NCI-H128 (cell line): Measurements from ENCODE around the gene SLC5A3.

ENCODE experiments used
- DNase-seq: peaks from one replicate; lab custom pipeline; 2025; ENCODE audit not compliant: unreplicated experiment; lab: John Stamatoyannopoulos, UW

SLC5A3 gene

GRCh38 chr21:34071683-34072082 lies 1.7 kb upstream of the SLC5A3 start:
- DNase-seq, result no peak

DNA sequence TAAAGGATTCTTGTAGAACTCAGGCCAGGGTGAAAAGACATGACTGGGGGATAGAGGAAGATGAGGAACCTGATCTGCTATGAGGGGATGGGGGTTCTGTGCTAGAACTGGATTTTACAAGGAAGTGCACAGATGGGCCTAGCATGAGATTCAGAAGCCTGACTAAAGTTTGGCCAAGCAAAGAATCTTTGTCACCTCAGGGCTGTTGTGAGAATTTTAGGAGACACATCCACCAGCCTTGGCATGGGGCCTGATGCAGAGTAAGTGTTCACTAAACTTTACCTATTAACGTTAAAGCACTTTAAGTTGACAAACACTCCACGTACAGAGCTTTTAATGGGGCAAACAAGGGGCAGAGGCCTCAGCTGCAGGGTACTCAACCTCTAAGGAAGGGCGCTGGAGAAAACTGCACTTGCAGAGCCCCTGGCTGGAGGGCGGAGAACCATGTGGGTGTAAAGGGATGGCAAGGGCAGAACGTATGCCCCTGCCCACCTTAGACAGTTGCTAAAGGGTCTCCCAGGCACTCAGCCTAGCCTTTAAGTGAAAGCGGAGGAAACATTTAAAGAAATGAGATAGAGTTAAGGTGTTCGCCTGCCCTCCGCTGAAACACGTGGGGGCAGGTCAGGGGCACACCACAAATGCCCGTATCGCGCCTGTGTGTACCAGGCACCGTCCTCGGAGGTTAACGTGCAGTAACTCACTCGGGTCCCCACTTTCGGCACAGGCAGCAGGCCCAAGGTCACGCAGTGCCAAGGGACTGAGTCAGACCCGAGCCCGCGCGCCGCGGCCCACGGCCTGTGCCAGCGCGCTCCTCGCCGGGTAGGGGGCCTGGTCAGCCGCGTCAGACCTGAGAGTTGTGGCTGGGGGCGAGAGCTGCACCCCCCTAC lies 990 bp upstream of the SLC5A3 start:
- no peak for DNase-seq

DNA sequence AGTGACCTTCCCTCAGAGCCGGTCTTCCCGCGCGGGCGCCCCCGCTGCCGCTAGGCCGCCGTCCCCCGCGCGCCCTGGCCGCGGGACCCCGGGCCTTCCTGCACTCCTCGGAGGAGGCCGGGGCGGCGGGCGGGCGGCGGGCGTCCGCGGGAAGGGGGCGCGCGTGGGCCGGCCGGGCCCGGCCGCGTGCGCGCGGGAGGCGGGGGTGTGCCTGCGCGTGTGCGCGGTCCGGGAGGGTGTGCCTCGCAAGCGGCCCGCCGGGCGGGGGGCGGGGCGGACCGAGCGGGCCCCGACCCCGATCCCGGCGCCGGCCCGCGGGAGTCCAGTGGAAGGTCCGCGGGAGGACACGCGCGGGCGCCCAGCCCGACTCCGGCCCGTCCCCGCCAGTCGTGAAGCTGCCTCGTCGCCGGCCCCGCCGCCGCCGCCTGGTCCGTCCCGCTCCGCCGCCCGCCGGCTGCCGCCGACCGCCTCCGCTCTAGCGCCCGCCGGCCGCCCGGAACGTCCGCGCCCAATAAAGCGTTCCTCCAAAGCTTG lies 438 bp downstream of the SLC5A3 start:
- no peak for DNase-seq

- no peak for DNase-seq
Observed at GRCh38 chr21:34074283-34075090, 1.1 kb downstream of the SLC5A3 start.

GRCh38 chr21:34075091-34075425 lies 1.7 kb downstream of the SLC5A3 start:
- no peak for DNase-seq

DNA sequence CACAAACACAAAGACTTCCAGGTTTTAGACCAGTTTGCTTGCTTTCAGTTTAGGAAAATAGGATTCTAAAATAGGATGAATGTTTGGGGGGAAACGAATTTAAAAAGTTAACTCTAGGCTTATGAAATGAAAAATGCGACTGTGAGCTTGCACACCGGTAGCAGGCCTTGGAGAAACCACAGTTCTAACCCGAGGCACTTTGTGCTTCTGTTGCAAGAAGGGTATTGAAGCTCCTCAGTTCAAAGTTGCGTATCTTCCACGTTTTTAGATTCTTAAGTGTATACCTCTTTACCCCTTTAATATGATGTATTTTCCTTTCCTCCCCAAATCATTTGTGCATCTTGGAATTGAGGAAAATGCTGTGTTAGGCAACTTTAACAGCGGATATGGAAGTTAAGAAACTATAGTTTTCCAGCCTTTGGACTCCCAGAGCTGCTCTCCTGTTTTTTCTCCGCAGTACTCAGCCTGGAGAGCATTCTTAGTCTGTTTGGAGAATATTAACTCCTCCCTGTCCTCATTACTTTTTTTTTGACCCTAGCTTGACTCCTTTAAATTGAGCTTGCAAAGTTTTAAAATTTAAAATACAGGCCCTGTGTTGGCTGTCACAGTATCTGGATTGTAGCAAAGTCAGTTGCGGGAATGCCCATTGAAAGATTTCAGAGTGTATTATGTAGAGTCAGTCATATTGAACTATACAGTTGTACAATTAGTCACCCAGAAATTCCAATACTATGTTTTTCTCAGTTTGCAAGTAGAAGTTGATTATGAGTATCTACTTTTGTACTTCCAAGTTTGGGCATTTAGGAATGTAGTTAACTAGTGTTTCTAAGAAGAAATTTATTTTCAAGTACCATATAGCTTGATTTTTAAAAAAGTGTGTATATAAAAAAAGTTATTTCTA lies 2.6 kb downstream of the SLC5A3 start:
- no peak for DNase-seq

GRCh38 chr21:34076835-34077234 lies 3.5 kb downstream of the SLC5A3 start:
- DNase-seq, result no peak

DNA sequence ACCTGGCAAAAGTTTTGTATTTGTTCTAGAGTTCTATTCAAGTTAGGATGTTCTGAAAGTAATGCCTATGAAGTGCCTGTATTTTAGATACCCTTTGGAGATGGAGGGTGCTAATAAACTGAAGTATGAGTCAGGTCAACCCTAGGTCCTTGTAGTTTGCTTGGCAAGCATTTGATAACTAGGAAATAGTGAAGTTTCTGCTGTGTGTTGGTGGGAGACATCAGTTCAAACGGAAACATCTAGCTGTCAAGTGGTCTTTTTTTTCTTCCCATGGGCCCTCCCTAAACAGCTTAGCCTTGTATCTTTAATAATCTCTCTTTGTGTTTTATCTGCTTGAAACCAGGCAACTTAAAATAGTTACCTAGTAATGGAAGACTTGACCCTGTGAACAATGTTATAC lies 4.5 kb downstream of the SLC5A3 start:
- DNase-seq, result no peak

DNA sequence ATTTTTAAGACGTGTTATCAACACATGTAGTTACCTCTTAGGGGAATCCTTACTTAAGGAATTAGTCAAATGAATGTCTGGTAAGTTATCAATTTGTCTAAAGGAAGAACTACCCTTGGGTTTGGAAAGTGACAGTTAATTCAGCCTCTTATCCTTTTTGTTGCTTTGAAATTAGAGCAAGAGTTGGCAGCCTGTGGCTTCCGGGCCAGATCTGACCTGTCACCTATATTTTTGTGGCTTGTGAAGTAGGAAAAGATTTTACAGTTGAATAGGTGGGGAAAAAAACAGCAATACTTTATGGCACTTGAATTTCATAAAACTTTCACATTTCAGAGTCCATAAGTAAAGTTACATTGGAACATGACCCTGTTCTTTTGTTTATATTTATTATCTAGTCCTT lies 5.5 kb downstream of the SLC5A3 start:
- DNase-seq, result no peak

- no peak for DNase-seq
Observed at GRCh38 chr21:34080710-34081109, 7.3 kb downstream of the SLC5A3 start.

DNA sequence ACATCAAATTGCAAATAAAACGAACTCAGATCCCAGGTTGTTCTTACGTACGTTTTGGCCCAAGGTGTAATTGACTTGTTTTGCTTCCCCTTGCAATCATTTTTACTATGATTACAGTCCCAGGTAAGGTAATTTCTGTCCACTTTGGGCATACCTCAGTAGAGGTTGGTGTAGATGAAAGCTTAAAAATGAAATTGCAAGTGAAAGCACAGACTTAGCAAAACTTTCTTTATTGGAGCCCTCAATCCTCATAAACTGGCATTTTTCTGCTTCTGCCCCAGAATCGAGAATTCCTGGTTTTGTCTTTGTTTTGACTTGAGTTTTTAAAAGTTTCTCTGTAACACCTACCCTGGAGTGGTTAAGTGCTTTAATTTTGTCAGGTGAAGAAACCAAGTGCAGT lies 9.4 kb downstream of the SLC5A3 start:
- DNase-seq, result no peak

DNA sequence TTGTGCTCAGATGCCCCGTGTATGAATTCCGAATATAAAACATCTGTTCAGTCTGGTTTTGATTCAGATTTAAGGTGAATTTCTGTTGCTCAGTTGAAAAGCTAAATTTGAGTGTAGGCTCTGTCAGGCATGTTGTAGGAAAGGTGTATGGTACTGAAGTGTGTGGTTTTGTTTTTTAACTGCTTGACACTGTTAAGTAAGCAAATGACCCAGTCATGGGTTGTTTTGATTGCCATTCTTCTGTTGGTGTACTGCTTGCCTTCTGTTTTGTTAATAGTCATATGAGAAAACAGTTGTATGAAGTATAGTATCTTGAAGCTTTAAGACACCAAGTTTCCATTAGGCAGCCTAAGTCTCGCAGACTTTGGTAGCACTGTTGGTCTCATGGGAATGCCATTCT lies 10.0 kb downstream of the SLC5A3 start:
- DNase-seq, result no peak

GRCh38 chr21:34085129-34085528 lies 11.8 kb downstream of the SLC5A3 start:
- DNase-seq, result no peak

GRCh38 chr21:34086887-34087306 lies 13.5 kb downstream of the SLC5A3 start:
- no peak for DNase-seq

- DNase-seq, result no peak
Observed at GRCh38 chr21:34088752-34089151, 15.4 kb downstream of the SLC5A3 start.

GRCh38 chr21:34091032-34091431 lies 17.7 kb downstream of the SLC5A3 start:
- DNase-seq, result no peak

- DNase-seq, result no peak
Observed at GRCh38 chr21:34091607-34092006, 18.2 kb downstream of the SLC5A3 start.

DNA sequence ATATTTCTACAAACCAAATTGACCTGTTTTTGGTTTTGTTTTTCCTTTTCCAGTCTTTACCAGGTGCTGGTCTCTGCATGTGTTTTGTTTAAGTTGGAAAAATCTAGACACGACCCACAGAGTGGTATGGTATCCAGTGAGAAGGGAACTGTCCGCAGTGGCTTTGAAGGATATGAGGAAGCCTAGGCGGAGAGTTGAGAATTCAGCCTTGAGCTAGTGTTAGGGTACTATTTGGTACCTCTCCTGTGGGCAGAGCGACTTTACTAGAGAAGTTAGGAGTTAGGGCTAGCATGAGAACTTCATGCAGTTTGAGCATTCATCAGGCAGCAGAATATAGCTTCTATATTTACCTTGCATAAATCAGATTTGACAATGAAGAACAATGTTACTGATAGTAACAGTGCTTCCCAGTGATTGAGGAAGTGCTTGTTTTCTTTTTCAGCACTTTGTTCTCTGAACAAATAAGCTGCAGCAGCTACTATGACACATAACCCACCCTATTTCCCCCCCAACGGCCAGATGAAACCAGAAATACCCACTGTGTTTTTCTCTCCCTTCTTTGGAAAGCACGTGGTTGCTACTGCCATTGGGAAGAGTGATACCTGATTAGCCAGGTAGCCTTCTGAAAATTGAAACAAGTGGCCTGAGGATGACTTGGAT lies 19.0 kb downstream of the SLC5A3 start:
- DNase-seq, result no peak

DNA sequence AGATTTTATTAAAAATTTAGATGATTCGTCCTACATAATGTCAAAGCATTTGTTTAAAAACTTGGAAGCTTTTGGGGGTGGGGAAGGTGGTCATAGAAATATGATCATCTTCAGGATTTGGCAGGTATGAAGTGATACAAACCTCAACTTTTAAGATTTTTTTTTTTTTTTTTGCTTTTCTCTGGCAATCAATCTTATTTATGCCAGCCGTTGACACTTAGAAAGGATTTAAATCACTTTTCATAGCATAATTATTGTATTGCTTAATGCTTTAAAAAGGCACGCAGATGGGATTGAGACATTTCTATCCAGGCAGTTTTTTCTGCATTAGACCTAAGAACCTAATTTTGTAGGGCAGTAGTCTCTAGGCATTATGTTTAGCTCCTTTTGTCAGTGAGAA lies 19.7 kb downstream of the SLC5A3 start:
- DNase-seq, result no peak

DNA sequence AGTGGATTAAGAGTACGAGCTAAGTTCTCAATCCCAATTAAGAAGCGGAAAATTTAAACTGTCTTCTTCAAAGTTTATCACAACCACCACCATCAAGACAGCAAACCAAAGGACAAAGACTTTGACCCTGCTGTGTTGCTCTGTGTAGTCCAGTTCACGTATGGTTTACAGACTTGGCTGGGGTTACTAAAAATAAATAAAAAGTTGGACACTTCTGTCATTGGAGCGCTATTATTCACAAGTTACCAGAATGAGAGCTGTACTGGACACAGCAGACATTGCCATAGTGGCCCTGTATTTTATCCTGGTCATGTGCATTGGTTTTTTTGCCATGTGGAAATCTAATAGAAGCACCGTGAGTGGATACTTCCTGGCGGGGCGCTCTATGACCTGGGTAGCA lies 21.6 kb downstream of the SLC5A3 start:
- DNase-seq, result no peak

GRCh38 chr21:34097442-34097841 lies 24.1 kb downstream of the SLC5A3 start:
- DNase-seq, result no peak
